Ovary (tissue), 3 donors: ENCODE measurements around the gene PSMC2.

Experiments
- EP300 ChIP-seq: sonication (generic); formaldehyde crosslinking; IDR thresholded peaks from one replicate; pipeline ENCODE4 v1.6.1; 2017; ENCODE audit warnings: antibody characterized with exemption
- POLR2A ChIP-seq: fragments of 450-650 bp; IDR thresholded peaks from one replicate; pipeline ENCODE4 v1.6.1; 2017; ENCODE audit warnings: antibody characterized with exemption, mild to moderate bottlenecking, moderate library complexity
- TF ChIP-seq, protein P1 (sequence below), 3 donors: fragments of 450-650 bp in 2 of 3; fragments of 200-600 bp in 1 of 3; IDR thresholded peaks; one replicate each; pipeline versions ENCODE4 v1.5.1 to v1.8.0; 2016 to 2022; ENCODE audit warnings: antibody characterized with exemption in 3 of 3, mild to moderate bottlenecking in 1 of 3
- donor health status: DM: no; HTN: no; CAD: no.

DNA sequence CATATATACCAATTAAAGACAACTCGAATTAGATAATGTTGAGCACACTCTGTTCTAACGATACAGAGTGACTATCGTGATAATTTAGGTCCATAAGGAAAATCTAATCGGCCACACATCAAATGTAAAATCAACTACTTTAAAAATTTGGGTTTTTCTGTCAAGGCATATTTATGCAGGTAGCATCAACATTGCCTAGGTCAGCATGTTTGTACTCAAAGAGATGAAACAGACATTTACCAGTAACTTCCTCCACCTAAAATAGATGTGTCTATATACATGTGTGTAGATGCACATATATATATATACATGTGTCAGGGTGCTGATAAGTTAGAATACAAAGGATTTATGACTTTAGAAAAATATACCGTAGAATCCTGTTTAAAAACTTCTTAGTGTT, 22.0 kb downstream of the PSMC2 start:
- no peak for TF ChIP-seq EP300
- TF ChIP-seq POLR2A, result no peak
- TF ChIP-seq, protein P1, sequence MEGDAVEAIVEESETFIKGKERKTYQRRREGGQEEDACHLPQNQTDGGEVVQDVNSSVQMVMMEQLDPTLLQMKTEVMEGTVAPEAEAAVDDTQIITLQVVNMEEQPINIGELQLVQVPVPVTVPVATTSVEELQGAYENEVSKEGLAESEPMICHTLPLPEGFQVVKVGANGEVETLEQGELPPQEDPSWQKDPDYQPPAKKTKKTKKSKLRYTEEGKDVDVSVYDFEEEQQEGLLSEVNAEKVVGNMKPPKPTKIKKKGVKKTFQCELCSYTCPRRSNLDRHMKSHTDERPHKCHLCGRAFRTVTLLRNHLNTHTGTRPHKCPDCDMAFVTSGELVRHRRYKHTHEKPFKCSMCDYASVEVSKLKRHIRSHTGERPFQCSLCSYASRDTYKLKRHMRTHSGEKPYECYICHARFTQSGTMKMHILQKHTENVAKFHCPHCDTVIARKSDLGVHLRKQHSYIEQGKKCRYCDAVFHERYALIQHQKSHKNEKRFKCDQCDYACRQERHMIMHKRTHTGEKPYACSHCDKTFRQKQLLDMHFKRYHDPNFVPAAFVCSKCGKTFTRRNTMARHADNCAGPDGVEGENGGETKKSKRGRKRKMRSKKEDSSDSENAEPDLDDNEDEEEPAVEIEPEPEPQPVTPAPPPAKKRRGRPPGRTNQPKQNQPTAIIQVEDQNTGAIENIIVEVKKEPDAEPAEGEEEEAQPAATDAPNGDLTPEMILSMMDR (IDR thresholded peaks at IDR 0.05), result no peak
